GM21526 (cell line): ENCODE data around the gene TRIML2.

Experiments
- ATAC-seq: cut with Tn5 transposase; IDR thresholded peaks from one replicate; pipeline ENCODE4 v1.9.1; 2021; ENCODE audit warnings: moderate library complexity; ENCODE audit not compliant: unreplicated experiment, low FRiP score

Gene TRIML2, protein sequence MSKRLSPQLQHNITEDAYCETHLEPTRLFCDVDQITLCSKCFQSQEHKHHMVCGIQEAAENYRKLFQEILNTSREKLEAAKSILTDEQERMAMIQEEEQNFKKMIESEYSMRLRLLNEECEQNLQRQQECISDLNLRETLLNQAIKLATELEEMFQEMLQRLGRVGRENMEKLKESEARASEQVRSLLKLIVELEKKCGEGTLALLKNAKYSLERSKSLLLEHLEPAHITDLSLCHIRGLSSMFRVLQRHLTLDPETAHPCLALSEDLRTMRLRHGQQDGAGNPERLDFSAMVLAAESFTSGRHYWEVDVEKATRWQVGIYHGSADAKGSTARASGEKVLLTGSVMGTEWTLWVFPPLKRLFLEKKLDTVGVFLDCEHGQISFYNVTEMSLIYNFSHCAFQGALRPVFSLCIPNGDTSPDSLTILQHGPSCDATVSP

DNA sequence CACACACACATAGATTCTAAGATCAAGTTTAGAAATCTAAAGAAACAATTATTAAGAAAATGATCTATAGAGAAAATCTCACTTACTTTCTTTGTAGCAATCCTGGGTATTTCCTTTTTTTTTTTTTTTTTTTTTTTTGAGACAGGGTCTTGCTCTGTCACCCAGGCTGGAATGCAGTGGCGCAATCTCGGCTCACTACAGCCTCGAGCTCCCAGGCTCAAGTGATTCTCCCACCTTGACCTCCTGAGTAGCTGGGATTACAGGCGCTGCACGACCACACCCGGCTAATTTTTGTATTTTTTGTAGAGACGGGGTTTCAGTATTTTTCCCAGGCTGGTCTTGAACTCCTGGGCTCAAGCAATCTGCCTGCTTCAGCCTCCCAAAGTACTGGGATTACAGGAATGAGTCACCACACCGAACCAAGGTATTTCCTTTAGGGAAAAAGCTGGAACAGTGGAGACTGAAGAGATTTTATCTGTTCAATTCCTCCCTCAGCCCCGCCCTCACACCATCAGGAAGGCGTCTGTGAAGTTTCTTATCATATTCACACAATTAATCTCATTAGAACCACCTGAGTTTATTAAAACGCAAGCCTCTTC is at the start of gene TRIML2:
TSS of gene TRIML2 (minus strand) at position 447 of the 599 bp plus-strand sequence. CDS start 4,235 bp downstream, outside the sequence.
- no peak for ATAC-seq

DNA sequence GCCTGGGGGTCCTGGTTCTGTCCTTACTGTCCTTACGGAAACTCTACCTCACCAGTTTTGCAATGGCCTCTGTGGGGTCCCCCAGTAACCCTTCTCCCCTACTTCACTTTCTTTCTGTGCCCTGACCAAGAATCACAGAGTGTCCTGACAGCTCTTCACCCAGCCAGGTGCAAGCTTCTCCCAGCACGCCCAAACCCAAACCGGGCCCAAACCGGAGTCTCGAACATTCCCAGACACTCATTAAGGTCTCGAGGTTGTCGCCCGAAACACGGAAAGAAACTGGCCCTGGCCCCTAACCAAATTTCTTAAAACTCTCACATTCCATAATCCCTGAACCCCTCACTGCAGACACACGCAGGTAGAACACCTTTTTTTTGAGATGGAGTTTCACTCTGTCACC is 48.9 kb upstream of the TRIML2 start:
- no peak for ATAC-seq

DNA sequence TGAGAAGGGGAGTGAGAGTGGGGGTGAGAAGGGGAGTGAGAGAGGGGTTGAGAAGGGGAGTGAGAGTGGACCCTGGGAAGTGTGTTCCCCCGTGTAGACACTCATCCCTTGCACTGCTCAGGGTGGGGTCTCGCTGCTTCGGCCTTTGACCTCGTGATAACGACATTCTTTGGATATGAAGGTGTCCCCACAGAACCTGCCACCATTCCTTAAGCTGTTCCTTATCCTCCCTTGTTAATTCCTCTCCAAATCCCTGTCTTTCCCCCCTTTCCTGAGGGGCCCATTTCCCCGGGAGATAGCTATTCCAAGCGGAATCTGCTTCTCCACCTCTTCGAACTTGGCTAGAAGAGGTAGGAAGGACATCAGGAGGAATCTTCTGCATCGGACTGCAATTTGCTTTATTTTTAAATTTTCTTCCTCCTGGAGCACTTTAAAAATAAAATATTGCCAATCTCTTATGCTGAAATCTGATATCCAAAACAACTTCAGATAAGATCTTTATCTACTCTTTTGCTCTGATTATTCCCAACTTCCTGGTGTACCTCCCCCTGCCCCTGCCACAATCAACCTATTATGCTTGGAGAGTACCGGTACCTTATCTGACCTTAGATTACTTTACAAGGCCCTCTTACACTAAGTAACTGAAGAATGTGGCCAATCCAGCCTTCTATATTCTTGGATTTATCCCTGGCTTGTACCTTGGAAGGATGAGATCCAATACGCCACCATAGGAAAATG is 45.4 kb upstream of the TRIML2 start:
- ATAC-seq: no peak

DNA sequence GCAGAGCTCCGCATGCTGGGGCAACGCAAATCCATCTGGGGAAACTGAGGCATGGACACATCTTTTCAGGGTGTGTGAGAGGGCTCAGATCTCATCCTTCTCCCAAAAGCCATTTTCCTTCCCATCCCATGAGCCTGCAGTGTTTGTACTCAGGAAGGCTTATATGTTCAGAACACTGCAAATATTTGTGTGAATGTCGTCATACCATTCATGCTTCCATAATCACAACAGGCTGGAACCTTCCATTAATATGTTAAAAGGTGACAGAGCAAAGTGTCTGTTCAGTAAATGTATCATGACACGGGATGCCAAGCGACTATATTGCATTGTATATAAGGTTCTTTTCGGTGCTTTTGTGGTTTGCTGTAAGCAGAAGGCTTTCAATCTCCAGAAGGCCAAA is 38.4 kb upstream of the TRIML2 start:
- ATAC-seq: no peak

DNA sequence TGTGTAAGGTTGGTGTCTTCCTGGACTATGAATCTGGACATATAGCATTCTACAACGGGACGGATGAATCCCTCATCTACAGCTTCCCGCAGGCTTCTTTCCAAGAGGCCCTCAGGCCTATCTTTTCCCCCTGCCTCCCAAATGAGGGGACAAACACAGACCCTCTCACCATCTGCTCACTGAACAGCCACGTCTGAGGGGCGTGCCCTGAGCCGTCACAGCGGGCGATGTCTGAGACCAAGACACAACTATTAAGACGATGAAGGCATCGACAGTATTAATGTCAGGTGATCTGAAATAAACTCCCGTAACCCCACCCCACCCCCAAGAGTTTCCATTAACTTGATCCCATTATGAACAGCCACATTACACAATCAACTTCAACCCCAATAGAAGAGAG is 37.8 kb upstream of the TRIML2 start:
- no peak for ATAC-seq

DNA sequence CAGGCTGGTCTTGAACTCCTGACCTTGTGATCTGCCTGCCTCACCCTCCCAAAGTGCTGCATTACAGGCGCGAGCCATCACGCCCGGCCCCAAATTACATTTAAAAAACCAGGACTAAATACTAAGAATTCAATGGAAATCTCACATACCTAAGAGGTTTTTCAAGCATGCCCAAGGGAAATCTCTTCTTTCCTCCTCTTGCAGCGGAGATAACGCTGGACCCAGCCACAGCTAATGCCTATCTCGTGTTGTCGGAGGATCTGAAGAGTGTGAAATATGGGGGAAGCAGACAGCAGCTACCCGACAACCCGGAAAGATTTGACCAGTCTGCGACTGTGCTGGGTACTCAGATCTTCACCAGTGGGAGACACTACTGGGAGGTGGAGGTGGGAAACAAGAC is 37.2 kb upstream of the TRIML2 start:
- no peak for ATAC-seq

DNA sequence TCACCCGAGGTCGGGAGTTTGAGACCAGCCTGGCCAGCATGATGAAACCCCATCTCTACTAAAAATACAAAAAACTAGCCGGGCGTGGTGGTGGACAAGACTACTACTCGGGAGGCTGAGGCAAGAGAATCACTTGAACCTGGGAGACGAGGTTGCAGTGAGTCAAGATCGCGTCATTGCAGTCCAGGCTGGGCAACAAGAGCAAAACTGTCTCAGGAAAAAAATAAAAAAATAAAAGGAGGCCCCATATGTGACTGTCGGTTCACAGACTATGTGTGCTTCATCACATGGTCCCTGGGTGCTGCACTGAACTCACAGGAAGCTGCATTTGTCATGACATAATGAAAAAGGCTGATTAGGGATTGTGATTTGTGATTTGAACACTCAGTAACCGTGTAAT is 36.2 kb upstream of the TRIML2 start:
- no peak for ATAC-seq

DNA sequence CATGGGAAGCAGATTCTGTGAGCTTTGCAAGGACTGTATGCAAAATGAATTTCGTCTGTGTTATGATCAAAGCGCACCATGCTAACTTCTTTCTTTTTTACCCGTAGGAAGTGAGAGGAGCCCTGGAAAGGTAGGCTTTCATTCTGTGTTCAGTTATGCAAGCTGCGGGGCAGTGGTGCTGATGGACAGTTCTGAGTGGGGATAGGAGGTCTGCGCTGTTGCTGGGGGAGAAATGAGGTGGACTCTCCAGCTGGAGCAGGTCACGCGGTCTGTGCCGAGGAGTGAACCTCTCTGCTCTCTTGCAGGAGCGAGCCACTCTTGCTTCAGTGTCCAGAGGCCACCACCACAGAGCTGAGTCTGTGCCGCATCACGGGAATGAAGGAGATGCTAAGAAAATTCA is 34.3 kb upstream of the TRIML2 start:
- no peak for ATAC-seq

DNA sequence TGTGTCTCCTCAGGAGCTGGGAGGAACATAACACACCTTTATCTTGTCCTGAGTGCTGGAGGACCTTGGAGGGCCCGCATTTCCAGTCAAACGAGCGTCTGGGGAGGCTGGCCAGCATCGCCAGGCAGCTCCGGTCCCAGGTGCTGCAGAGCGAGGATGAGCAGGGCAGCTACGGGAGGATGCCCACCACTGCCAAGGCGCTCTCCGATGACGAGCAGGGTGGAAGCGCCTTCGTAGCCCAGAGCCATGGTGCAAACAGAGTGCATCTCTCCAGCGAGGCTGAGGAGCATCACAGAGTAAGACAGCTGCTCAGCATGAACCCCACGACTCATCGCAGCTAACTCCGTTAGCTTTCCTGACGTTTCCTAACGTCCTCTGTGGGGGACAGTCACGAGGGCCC is 30.3 kb upstream of the TRIML2 start:
- ATAC-seq: no peak

DNA sequence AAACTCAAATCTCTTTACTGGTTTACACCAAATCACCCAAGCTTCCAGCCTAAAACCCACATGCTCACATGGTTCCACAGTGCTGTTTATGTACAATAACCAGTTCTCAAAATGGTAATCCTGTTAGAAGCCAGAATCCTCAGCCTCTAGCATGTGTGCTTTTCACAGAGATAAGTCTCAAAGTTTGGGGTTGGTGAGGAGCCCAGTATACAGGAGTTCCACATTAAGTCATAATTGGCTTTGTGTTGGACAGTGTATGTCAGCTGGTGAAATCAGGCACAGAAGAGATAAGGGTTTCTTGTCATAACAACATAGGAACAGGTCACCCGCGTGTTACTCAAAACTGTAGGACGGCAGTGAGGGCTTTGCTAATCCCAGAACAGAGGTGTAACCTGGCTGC is 29.7 kb upstream of the TRIML2 start, which contains the start of gene TRIML1:
TSS of gene TRIML1 (plus strand) at position 301 of the 400 bp plus-strand sequence. CDS start 118 bp downstream, outside the sequence.
- no peak for ATAC-seq

DNA sequence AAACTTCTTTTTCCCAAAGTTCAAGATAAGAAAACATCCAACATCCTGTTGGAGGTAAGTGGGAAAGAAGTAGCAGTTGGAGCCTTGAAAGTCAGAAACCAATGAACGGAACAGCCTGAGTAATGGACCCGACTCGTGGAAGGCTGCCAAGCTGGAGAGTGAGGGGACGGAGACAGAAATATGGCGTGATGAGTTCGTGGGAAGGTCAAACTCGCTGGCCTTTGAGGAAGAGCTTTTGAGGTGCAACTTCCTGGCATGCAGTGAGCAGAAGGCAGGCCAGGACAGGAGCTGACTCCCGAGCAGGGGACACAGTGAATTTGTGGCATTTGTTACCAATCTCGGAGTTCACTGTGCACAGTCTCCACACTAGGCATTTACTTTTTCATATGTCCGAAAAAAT is 28.8 kb upstream of the TRIML2 start:
- no peak for ATAC-seq

DNA sequence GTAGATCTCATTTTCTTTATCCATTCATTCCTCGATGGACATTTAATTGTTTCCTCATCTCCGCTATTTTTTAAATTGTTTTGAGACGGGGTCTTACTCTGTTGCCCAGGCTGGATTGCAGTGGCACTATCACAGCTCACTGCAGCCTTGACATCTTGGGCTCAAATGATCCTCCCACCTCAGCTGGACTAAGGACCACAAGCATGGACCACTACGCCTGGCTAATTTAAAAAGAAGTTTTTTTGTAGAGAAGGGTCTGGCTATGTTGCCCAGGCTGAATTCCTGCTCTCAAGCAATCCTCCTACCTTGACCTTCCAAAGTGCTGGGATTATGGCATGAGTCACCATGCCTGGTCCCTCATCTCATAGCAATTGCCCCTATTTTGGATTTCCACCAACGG is 22.8 kb upstream of the TRIML2 start:
- ATAC-seq: no peak

DNA sequence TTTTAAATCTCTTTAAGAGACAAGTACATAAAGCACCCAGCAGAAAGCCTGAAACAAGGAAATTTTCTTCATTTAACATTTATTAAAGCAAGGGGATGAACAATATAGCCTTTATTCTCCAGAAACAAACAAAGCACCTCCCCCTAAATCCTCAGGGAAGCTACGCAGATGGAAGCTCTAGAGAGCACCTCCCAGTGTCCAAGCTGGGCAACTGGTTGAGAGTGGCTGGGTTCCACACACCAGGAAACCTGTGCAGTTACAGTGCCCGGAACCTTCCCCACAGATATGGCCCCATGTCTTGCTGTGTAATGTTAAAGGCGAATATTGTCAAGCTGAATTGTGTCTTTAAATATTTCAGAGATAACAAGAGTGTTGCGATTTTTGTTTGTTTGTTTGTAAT is 21.0 kb upstream of the TRIML2 start:
- ATAC-seq: no peak

DNA sequence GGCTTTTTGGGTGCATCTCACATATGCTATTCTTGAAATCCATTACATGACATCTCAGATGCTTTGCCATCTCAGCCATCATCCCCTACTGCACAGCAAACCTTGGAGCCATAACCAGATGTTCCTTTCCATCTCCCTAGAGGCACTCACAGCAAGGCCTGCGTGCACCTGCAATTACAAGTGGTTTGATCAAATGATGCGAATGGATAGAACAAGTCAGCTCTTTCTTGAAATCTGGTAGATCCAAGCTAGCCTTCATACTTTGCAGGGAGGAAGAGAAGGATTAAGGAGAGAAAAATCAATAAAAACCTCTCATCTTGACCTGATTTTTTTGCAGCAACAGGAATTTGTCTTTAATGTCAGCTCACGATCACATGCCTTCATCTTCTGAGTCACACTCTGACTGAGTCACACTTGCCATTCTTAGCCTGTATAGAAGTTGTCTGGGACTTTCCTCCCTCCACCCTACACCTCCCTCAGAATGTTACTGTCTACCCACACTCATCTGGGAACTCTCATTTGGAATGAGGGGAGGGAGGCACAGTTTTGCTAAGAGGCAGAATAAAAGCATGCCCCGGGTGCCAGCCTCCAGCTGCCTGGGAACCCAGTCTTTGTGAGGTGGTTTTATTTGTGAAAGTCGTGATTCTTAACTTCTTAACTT is 17.9 kb upstream of the TRIML2 start:
- no peak for ATAC-seq

DNA sequence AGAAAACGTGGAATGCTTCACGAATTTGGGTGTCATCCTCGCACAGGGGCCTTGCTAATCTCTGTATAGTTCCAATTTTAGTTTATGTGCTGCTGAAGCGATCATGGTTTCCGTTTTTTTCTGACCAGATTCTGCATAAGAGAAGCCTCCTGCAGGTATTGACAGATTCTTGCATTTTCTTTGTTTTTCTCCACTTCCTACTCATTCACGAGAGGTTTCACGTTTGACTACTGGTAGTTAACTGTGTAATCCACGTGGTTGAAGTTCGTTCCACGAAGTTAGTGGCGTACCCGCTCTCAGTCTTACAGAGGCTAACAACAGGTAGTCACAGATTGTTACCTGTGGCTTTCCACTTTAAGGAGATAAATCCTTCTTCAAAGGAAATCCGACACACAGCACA is 12.1 kb upstream of the TRIML2 start:
- ATAC-seq: no peak

DNA sequence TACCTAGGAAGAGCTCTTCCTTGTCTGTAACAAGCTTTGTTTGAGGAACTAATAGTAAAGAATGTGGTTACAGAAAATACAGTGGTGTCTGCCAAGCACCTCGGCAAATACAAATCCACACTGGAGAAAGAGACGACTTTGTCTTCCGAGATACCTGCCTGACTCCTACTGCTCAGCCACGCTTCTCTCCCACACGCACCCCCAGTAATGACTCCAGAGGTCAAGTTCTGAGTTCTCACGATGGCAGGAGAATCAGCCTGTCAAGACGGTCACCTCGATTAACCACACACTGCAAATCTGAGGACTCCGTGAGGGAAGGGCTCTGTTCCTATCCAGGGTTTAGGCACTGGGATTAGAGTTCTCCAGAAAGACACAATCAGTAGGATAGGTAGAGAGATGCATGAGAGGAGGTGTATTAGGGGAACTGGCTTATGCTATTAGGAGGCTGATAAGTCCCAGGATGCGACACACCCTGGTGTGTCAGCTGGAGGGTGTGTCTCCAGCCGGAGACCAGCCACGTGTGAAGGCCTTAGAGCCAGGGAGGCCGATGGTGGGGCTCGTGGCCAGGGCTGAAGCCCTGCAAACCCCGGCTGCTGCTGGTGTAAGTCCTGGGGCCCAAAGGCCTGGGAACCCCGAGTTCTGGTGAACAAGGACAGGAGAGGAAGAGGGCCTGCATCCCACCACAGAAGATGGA is 8.4 kb upstream of the TRIML2 start:
- no peak for ATAC-seq

DNA sequence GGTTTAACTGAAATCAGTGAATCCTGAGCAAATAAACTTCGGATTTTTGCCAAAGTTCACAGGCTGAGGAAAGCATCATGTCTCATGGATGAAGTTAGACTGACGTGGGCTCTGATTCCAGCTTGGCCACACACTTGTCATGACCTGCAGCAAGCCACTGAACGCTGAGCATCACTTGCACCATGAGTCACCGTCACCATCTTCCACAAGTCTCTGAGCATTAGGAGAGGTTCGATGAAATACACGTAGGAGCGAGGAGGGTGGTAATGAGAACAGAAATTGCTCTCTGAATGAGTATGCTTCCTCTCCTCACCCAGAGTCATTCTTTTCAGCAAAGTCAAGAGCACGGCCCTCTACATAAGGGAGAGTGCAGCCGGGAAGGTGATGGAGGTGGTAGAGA is 3.8 kb upstream of the TRIML2 start:
- no peak for ATAC-seq

DNA sequence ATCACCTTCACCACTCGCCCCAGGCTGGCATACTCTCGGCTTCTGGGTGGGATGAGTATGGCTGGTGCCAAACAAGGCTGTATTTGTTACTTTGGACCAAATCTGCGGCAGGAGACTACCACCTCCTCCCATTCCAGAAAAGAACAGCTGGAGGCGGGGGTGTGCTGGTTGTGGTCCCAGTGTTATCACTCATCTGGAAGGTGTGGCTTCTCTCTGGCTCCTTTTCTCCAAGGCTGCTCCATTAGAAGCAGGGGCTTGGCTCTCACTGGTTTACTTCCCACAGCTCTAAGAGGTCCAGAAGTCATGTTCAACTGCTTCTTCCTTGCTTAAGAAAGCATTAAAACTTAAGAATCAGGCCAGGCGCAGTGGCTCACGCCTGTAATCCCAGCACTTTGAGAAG is 2.6 kb upstream of the TRIML2 start:
- no peak for ATAC-seq

DNA sequence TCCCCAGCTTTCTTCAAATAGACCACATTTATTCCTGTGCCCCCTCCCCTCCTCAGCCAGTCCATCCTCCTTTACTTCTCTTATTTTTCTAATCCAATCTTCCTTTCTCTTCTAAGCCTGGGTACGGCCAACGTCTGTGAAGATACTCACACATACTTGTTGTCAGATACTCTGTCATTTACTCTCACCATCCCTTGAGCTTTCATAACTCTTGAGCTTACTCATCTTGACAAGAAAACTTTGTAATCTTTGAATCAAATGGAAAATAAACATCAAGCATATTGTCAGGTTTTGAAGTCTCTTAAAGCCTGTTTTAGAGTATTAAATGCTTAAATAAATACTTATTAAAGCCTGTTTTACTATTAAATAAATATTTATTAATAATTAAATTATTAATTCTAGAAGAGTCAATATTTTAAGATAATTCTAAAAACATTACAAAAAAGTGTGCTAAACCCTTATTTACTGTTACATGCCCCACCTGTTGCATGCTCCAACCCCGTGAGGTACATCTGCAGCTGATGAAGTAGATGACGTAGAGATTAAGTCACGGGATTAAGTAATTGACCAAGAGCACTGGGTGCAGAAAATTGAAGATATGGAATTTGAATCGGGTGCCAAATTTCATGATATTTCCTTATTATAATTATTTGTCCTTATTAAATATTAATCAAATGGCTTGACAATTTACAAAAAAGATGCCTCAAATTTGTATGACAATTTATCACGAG is 1.5 kb upstream of the TRIML2 start:
- ATAC-seq: no peak

DNA sequence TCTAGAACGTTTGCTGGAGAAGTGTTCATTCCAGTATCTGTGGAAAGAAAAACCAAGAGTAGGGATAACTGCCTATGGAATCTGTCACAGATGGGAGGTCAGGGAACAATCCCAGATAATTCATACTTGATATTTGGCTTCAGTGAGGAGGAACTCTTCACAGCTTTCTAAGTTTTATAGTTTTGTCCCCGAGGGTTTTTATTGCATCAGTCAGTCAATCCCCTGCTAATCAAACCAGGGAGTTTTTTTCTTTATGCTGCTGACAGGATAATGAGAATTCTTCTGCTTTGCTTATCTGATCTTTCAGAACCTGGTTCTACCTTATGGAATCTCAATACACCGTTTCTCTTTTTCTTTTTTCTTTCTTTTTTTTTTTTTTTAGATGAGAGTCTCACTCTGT is 633 bp upstream of the TRIML2 start:
- ATAC-seq: no peak
